ENCODE measurements around the gene SH3RF3.

The SH3RF3 gene

GRCh38 chr2:109300582-109300981 is 171.6 kb downstream of the SH3RF3 start:
- no peak for DNase-seq (ENCODE audit: low read depth in 1 of 2, low spot score in 1 of 2)

DNA sequence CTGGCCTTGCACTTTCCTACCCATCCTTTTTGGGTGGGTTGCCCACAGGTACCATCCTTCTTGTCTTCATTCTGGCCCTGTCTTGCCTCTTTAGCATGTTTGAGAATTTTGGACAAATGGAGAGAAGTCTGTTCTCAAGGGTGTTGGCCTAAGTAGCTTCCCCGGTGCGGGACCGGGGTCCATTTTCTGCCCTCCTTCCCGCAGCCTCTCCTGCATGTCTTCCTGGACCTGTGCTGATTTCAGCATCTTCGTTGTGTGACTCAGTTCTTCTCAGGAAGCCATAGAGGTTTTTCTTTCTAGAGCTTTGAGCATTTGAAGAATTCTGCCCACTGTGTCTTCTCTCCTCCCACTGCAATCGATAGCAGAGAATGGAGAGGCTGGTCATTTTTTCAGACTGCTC is 172.7 kb downstream of the SH3RF3 start:
- DNase-seq (ENCODE audit: low read depth in 1 of 2, low spot score in 1 of 2) = no peak

DNA sequence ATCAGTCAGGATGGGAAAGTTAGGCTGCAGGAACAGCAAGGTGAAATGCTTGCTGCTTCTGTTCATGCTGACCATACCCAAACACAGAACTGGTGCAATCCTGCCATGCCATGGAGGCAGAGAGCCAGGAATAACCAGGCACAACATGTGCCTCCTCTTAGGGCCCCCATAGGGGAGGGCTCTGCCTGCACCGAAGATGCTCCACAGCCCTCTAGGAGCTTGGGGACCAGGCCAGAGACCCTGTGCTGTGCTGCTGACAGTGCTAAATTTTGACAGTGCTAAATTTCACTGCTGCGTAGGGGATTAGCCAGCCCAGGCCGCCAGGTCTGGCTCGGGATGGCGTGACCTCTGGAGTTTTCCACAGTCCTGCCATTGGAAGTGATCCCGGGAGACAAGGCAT is 173.3 kb downstream of the SH3RF3 start:
- DNase-seq (ENCODE audit: low read depth in 1 of 2, low spot score in 1 of 2) = no peak

- no peak for DNase-seq (ENCODE audit: low read depth in 1 of 2, low spot score in 1 of 2)
Observed at GRCh38 chr2:109304242-109304641, 175.2 kb downstream of the SH3RF3 start.

- no peak for DNase-seq (ENCODE audit: low read depth in 1 of 2, low spot score in 1 of 2)
Observed at GRCh38 chr2:109304731-109305470, 175.9 kb downstream of the SH3RF3 start.

DNA sequence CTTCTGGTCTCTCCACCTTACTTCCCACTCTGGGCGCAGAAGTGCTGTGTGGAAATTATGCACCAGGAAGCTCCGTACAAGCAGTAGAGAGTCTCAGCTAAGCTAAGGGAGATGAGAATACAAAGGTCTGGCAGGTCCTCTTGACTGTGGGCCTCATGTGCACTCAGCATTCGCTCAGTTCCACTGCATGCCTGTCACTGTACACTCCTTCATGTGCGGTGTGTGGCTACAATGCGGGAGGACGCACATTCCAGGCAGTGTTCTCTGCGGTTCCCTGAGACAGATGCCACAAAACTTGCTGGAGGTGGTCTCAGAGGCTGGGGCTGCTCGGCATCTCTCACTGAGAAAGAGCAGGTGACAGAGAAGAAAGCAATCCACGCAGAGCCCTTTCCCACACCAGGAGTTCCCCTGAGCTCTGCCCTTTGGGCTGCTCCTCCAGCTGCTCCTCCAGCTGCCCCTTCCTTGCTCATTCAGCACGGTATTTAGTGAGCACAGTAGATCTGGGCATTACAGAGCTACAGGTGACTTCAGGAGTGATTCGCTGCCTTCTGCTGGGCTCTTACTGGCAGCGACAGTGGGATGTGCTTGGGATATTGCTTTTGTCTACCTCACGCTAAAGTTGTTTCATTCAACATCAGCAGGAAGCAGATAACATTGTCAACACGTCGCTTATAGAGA is 176.6 kb downstream of the SH3RF3 start:
- DNase-seq (ENCODE audit: low read depth in 1 of 2, low spot score in 1 of 2) = no peak

DNA sequence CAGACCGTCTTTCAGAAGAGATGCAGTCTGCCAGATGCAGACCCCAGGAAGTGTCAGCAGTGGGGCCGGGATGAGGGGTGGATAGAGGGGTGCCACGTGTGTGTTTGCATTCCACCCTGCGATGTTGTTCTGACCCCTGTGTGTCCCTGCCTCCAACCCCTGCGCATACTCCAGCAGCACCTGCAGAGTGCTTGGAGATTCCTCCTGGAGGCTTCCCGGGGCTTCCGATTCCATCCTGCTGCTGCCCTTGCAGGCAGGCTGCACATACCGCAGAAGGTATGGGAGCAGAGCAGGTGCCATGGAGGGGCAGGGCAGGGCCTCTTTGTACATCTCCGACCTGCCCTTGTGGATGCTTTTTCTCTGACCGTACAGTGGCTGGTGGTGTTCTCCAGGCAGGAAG is 177.2 kb downstream of the SH3RF3 start:
- DNase-seq (ENCODE audit: low read depth in 1 of 2, low spot score in 1 of 2) = no peak

GRCh38 chr2:109311771-109312170 is 182.8 kb downstream of the SH3RF3 start:
- no peak for DNase-seq (ENCODE audit: low read depth in 1 of 2, low spot score in 1 of 2)

DNA sequence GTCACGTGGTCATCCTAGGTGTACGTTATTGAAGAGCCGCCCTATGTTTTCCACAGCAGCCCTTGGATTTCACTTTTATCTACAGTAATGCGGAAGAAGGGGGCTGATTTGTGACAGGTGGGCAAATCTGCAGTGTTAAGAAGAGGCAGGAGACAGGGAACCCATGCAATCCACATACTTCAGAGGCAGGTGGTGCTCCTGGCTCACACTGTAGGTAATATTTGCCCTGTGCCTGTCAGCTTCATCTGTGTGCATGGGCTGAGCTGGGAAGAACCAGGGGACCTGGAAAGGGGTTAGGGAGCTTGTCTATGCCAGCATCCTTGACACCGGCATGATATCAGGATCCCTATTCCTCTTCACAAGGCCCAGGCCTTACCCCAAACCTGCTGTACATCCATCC is 183.9 kb downstream of the SH3RF3 start:
- no peak for DNase-seq (ENCODE audit: low read depth in 1 of 2, low spot score in 1 of 2)

- DNase-seq (ENCODE audit: low read depth in 1 of 2, low spot score in 1 of 2) = no peak
Observed at GRCh38 chr2:109313343-109313742, 184.3 kb downstream of the SH3RF3 start.

DNA sequence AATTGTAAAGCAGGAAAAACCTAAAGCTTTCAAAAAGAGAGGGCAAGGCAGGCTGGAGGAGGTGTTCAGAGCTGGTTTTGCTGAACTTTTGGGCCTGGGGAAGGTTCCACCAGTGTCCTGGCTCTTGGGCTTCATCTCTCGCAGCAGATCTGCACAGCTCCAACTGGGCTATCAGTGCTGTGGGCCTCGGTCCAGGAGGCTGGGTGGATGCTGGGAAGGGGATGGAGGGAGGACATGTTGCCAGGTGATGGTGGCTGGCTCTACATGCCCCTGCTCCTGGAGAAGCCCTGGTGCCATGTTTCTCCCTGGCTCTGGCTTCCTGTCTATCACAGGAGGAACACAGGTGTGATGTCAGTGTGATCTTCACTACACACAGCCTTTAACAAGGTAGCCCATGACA is 187.1 kb downstream of the SH3RF3 start:
- no peak for DNase-seq (ENCODE audit: low read depth in 1 of 2, low spot score in 1 of 2)

- DNase-seq (ENCODE audit: low read depth in 1 of 2, low spot score in 1 of 2) = no peak
Observed at GRCh38 chr2:109317471-109318095, 188.6 kb downstream of the SH3RF3 start.

GRCh38 chr2:109318150-109318948 is 189.3 kb downstream of the SH3RF3 start:
- DNase-seq (ENCODE audit: low read depth in 1 of 2, low spot score in 1 of 2) = no peak

GRCh38 chr2:109318949-109319342 is 189.9 kb downstream of the SH3RF3 start:
- no peak for DNase-seq (ENCODE audit: low read depth in 1 of 2, low spot score in 1 of 2)

GRCh38 chr2:109320195-109320922 is 191.4 kb downstream of the SH3RF3 start:
- DNase-seq (ENCODE audit: low read depth in 1 of 2, low spot score in 1 of 2) = no peak

GRCh38 chr2:109321570-109321969 is 192.6 kb downstream of the SH3RF3 start:
- DNase-seq (ENCODE audit: low read depth in 1 of 2, low spot score in 1 of 2) = no peak

DNA sequence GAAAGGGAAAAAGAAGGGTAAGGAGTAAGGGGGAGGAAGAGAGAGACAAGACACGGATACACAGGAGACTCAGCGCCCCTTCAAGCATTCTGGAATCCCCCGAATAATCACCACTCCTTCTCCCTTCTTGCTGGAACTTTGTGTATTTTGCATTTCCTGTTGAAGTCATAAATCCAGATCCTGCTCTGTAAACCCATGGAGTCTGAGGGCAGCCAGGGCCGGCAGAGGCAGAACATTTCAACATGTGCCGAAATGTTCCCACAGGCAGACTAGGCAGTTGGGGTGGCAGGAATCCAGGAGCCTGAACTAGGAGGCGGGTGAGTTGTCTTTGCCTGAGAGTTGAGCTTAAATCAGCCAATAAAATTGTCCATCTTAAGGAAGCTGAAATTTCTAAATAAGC is 193.1 kb downstream of the SH3RF3 start:
- DNase-seq (ENCODE audit: low read depth in 1 of 2, low spot score in 1 of 2) = no peak

DNA sequence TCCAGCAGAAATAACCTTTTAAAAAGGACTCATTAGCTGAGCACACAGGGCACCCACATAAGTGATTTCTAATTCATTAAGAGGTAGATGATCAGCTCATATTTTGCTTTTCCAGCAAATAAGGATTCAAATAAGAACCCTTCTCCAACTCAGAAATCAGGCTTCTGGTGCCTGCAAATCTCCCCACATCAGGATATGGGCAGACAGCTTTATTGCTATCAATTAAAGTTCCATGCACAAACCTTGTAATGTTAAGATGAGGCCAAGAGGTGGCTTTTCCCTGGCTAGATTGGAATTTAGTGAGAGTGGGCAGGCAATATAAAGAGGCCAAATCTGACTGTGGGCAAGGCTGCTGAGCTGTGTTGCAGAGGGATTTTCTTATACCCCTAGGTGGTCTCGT is 193.6 kb downstream of the SH3RF3 start:
- DNase-seq (ENCODE audit: low read depth in 1 of 2, low spot score in 1 of 2) = no peak

DNA sequence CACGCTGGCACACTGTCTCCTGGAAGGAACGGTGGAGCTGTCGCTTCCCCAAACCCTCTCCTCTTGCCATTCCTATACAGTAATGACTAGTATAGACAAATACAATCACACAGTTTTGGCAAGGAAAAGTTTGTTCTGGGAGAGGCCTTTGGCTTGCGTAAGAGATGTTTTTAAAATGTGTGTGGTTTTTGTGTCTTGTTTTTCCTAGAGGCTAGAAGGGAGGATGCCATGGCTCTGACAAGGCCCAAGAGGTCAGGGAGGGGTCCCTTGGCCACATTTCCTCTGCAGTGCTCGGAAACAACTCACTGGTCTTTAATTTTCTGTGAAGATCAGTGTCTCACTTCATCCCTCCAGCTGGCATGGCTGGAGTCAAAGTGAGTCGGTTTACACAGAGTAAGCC is 195.9 kb downstream of the SH3RF3 start:
- no peak for DNase-seq (ENCODE audit: low read depth in 1 of 2, low spot score in 1 of 2)

DNA sequence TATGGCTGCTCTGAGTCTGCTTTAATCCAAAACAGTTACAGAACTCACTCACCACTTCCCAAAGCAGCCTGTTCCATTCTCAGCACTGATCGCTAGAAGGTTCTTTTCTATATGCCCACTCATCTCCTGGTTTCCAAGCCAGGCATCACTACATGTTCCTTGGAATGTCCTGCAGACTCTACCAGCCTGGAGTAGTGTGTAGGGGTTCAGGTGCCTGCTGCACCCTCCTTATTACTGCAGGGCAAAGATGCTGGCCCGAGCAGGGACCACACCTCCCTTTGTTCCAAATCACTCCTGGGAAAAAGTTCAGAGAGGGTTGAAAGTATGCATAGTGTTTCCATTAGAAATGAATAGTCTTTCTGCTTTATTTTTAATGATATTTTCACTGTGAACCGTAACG is 196.6 kb downstream of the SH3RF3 start:
- DNase-seq (ENCODE audit: low read depth in 1 of 2, low spot score in 1 of 2) = no peak

GRCh38 chr2:109326306-109326705 is 197.3 kb downstream of the SH3RF3 start:
- DNase-seq (ENCODE audit: low read depth in 1 of 2, low spot score in 1 of 2) = no peak

Data from activated CD4-positive, alpha-beta T cell treated with anti-CD3 and anti-CD28 coated beads, Interleukin-2, amount 50 U/mL, for 24 hours (primary cell).